ENCODE data around the gene KANK4.

- TF ChIP-seq CTCF (IDR thresholded peaks at IDR 0.05) (no peak), POLR2A (IDR thresholded peaks at IDR 0.05) (no peak)
These were observed 23.0 kb upstream of the KANK4 start for GRCh38 chr1:62342270-62342669.
